ENCODE data around the gene RTL1. TPM values are rescaled to one million over a fixed set of nuclear protein-coding genes. Genes with fewer than 3 reads are reported as not detected.

RTL1 gene
- total RNA-seq, 1 donor from 2014 or later, result not detected

- no peak for TF ChIP-seq CTCF (IDR thresholded peaks at IDR 0.05)
- no peak overlapping the region for H3K27ac Mint-ChIP-seq
- H3K4me1 Mint-ChIP-seq, result no peaks in the 10 kb centered on the region
- peaks cover 5% of the 10 kb centered on the region for H3K9me3 Mint-ChIP-seq
- POLR2A ChIA-PET, result no interaction called here
- DNase-seq (no peak), ATAC-seq (ENCODE audit: low read depth) (no peak)
- intact Hi-C loops (cut with micrococcal nuclease), result no loop called here
- H3K4me3 Mint-ChIP-seq, result no peak overlapping the region
- no peaks in the 10 kb centered on the region for H3K27me3 Mint-ChIP-seq
- no peaks in the 10 kb centered on the region for H3K36me3 Mint-ChIP-seq (ENCODE audit: low read depth)
- CTCF ChIA-PET, result no interaction called here
These were observed 25.0 kb downstream of the RTL1 start for GRCh38 chr14:100878271-100879146.

- Mint-ChIP-seq H3K4me1 (no peaks in the 10 kb centered on the region), H3K4me3 (no peak overlapping the region), H3K9me3 (peaks cover 2% of the 10 kb centered on the region), H3K27me3 (no peaks in the 10 kb centered on the region), H3K27ac (no peak overlapping the region), H3K36me3 (ENCODE audit: low read depth) (no peaks in the 10 kb centered on the region)
- DNase-seq (no peak), ATAC-seq (ENCODE audit: low read depth) (no peak)
- no peak for TF ChIP-seq CTCF (IDR thresholded peaks at IDR 0.05)
- ChIA-PET POLR2A (no interaction called here), CTCF (no interaction called here)
- intact Hi-C loops (cut with micrococcal nuclease), result no loop called here
These were observed 27.5 kb downstream of the RTL1 start for GRCh38 chr14:100875861-100876590.

GRCh38 chr14:100875126-100875525 is 28.4 kb downstream of the RTL1 start:
- H3K27me3 Mint-ChIP-seq, result no peaks in the 10 kb centered on the region
- DNase-seq, result no peak
- H3K4me1 Mint-ChIP-seq, result no peaks in the 10 kb centered on the region
- TF ChIP-seq CTCF (IDR thresholded peaks at IDR 0.05), result no peak
- no peak for ATAC-seq (ENCODE audit: low read depth)
- CTCF ChIA-PET, result no interaction called here
- H3K9me3 Mint-ChIP-seq, result peaks cover 2% of the 10 kb centered on the region
- POLR2A ChIA-PET, result no interaction called here
- intact Hi-C loops (cut with micrococcal nuclease), result no loop called here
- no peak overlapping the region for H3K27ac Mint-ChIP-seq
- no peak overlapping the region for H3K4me3 Mint-ChIP-seq
- H3K36me3 Mint-ChIP-seq (ENCODE audit: low read depth), result no peaks in the 10 kb centered on the region

GRCh38 chr14:100874411-100875091 is 29.0 kb downstream of the RTL1 start:
- no peak overlapping the region for H3K27ac Mint-ChIP-seq
- ChIA-PET POLR2A (no interaction called here), CTCF (no interaction called here)
- intact Hi-C loops (cut with micrococcal nuclease), result no loop called here
- no peaks in the 10 kb centered on the region for H3K27me3 Mint-ChIP-seq
- DNase-seq (no peak), ATAC-seq (ENCODE audit: low read depth) (no peak)
- no peak overlapping the region for H3K4me3 Mint-ChIP-seq
- H3K9me3 Mint-ChIP-seq, result peaks cover 2% of the 10 kb centered on the region
- H3K4me1 Mint-ChIP-seq, result no peaks in the 10 kb centered on the region
- H3K36me3 Mint-ChIP-seq (ENCODE audit: low read depth), result no peaks in the 10 kb centered on the region
- TF ChIP-seq CTCF (IDR thresholded peaks at IDR 0.05), result no peak

- H3K4me3 Mint-ChIP-seq, result no peak overlapping the region
- ChIA-PET CTCF (no interaction called here), POLR2A (no interaction called here)
- no peak overlapping the region for H3K27ac Mint-ChIP-seq
- no peak for TF ChIP-seq CTCF (IDR thresholded peaks at IDR 0.05)
- intact Hi-C loops (cut with micrococcal nuclease), result no loop called here
- H3K27me3 Mint-ChIP-seq, result no peaks in the 10 kb centered on the region
- ATAC-seq (ENCODE audit: low read depth) (no peak), DNase-seq (no peak)
- H3K36me3 Mint-ChIP-seq (ENCODE audit: low read depth), result no peaks in the 10 kb centered on the region
- H3K4me1 Mint-ChIP-seq, result no peaks in the 10 kb centered on the region
- peaks cover 2% of the 10 kb centered on the region for H3K9me3 Mint-ChIP-seq
These were observed 29.5 kb downstream of the RTL1 start for GRCh38 chr14:100874051-100874410.

Data from activated B cell treated with CpG ODN at 0.5 μM for 24 hours (primary cell).